Stimulated activated effector memory CD8-positive, alpha-beta T cell treated with anti-CD3 and anti-CD28 coated beads, Interleukin-12 subunit alpha, Interleukin-12 subunit beta, amount 100 ng/mL, for 72 hours (primary cell): ENCODE measurements around the gene ARRDC5.
"Not testable (repeated sequence)": the region's sequence is repeated elsewhere in the genome, so short reads cannot be mapped to it uniquely, and the experiment has no call there.

Experiments used
- ATAC-seq: fragments of 150-1000 bp; cut with Tn5 transposase; 2 replicates; pipeline ENCODE4 v1.10.0; 2021
- DNase-seq, 2 donors: peaks; one replicate each; pipeline ENCODE4 v3.0.0; 2021 to 2022; ENCODE audit warnings: low spot score in 2 of 2
- H3K27ac Mint-ChIP-seq: one replicate; pipeline ENCODE4 v1.8.0; 2022; ENCODE audit warnings: mild to moderate bottlenecking, mixed read lengths
- H3K36me3 Mint-ChIP-seq: one replicate; pipeline ENCODE4 v1.8.0; 2022; ENCODE audit warnings: mild to moderate bottlenecking, mixed read lengths
- H3K4me1 Mint-ChIP-seq: one replicate; pipeline ENCODE4 v1.8.0; 2022; ENCODE audit warnings: mixed read lengths
- H3K4me3 Mint-ChIP-seq: one replicate; pipeline ENCODE4 v1.8.0; 2022; ENCODE audit warnings: mild to moderate bottlenecking, mixed read lengths
- H3K9me3 Mint-ChIP-seq: one replicate; pipeline ENCODE4 v1.8.0; 2022; ENCODE audit warnings: mixed read lengths

Gene ARRDC5

DNA sequence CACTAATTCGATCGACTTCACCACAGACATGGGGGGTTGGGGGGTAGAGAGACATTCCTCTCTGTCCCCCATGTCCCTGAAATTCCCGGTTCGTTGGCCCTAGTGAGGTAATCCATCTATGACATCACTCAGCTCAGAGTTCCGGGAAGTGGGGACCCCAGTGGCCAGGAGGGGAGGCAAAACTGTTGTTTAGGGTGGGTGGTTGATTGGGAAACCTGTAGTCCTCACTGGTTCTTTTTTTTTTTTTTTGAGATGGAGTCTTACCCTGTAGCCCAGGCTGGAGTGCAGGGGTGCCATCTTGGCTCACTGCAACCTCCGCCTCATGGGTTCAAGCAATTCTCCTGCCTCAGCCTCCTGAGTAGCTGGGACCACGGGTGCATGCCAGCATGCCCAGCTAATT is at the start of gene ARRDC5:
Gene ARRDC5, minus strand, starts transcription at position 101 of the 400 bp plus-strand sequence. Its CDS starts 71 bp downstream, at position 30.
- no peak for ATAC-seq
- H3K4me1 Mint-ChIP-seq = peaks cover 7% of the 10 kb centered on the region
- H3K9me3 Mint-ChIP-seq = no peaks in the 10 kb centered on the region
- H3K4me3 Mint-ChIP-seq = no peak within 1 kb of the TSS
- H3K36me3 Mint-ChIP-seq = peaks cover 6% of the 10 kb centered on the region
- DNase-seq = no peak
- H3K27ac Mint-ChIP-seq = peak within 1 kb of the TSS; percentile 43

DNA sequence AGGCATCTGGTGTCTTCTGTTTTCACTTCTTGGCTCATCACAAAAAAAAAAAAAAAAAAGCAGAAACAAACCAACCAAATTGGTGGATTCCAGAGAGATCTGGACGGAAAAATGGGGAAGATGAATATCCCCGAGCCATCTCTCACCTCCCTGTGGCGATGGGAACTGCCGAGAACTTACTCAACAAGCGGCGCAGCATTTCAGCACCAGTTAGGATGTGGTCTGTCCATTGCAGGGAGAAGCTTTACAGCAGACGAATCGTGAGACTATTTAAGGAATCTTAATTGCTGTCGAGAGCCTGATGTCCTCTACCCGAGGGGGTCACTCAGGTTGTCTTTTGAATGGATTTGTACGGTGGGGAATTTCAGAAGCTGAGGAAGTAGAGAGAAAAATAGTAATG is 49.0 kb upstream of the ARRDC5 start:
- Mint-ChIP-seq H3K27ac (no peak overlapping the region), H3K36me3 (peaks cover 100% of the 10 kb centered on the region), H3K4me3 (no peak overlapping the region), H3K9me3 (no peaks in the 10 kb centered on the region), H3K4me1 (peaks cover 5% of the 10 kb centered on the region)
- DNase-seq = no peak
- no peak for ATAC-seq

GRCh38 chr19:4950650-4951049 is 48.0 kb upstream of the ARRDC5 start:
- not testable (repeated sequence) for H3K4me3 Mint-ChIP-seq, H3K27ac Mint-ChIP-seq, ATAC-seq, DNase-seq, H3K9me3 Mint-ChIP-seq, H3K4me1 Mint-ChIP-seq
- H3K36me3 Mint-ChIP-seq = peaks cover 100% of the 10 kb centered on the region

GRCh38 chr19:4941638-4942169 is 39.0 kb upstream of the ARRDC5 start:
- not testable (repeated sequence) for H3K4me3 Mint-ChIP-seq, ATAC-seq
- peaks cover 99% of the 10 kb centered on the region for H3K36me3 Mint-ChIP-seq

GRCh38 chr19:4939466-4939865 is 36.8 kb upstream of the ARRDC5 start:
- DNase-seq (no peak), ATAC-seq (no peak)
- Mint-ChIP-seq H3K9me3 (no peaks in the 10 kb centered on the region), H3K27ac (no peak overlapping the region), H3K4me3 (no peak overlapping the region), H3K36me3 (peaks cover 99% of the 10 kb centered on the region), H3K4me1 (no peaks in the 10 kb centered on the region)

More at GRCh38 chr19:4941638-4942169, 39.0 kb upstream of the ARRDC5 start:
- DNase-seq, H3K9me3 Mint-ChIP-seq, H3K27ac Mint-ChIP-seq, H3K4me1 Mint-ChIP-seq: not testable (repeated sequence)

- not testable (repeated sequence) for H3K4me3 Mint-ChIP-seq, H3K27ac Mint-ChIP-seq
These were observed 35.8 kb upstream of the ARRDC5 start for GRCh38 chr19:4938461-4938860.

GRCh38 chr19:4937060-4937459 is 34.4 kb upstream of the ARRDC5 start:
- Mint-ChIP-seq H3K9me3 (no peaks in the 10 kb centered on the region), H3K36me3 (peaks cover 100% of the 10 kb centered on the region)

More at GRCh38 chr19:4938461-4938860, 35.8 kb upstream of the ARRDC5 start:
- peaks cover 99% of the 10 kb centered on the region for H3K36me3 Mint-ChIP-seq
- not testable (repeated sequence) for H3K4me1 Mint-ChIP-seq, ATAC-seq, H3K9me3 Mint-ChIP-seq, DNase-seq

GRCh38 chr19:4935444-4935843 is 32.7 kb upstream of the ARRDC5 start:
- Mint-ChIP-seq H3K4me1 (no peaks in the 10 kb centered on the region), H3K27ac (no peak overlapping the region), H3K9me3 (no peaks in the 10 kb centered on the region), H3K36me3 (peaks cover 100% of the 10 kb centered on the region), H3K4me3 (no peak overlapping the region)
- DNase-seq (no peak), ATAC-seq (no peak)

More at GRCh38 chr19:4937060-4937459, 34.4 kb upstream of the ARRDC5 start:
- no peaks in the 10 kb centered on the region for H3K4me1 Mint-ChIP-seq
- no peak overlapping the region for H3K4me3 Mint-ChIP-seq
- no peak overlapping the region for H3K27ac Mint-ChIP-seq
- ATAC-seq (no peak), DNase-seq (no peak)

DNA sequence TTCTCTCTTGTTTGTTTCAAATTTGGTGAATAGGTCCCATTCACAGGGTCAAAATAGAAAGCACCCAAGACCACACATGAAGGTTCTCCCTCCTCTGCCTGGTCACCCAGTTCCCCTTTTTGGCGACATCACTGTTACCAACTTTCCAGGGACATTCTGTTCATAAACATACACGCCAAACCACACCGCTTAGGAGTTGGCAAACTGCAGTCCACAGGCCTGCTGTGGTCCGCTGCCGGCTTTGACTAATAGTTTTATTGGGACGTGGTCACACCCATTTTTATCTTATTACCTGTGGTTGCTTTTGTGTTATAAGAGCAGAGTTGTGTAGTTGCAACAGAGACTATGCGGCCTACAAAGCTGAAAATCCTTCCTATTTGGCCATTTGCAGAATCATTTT is 30.8 kb upstream of the ARRDC5 start:
- H3K9me3 Mint-ChIP-seq = no peaks in the 10 kb centered on the region
- peaks cover 97% of the 10 kb centered on the region for H3K36me3 Mint-ChIP-seq
- H3K27ac Mint-ChIP-seq = no peak overlapping the region
- DNase-seq = no peak
- no peak for ATAC-seq
- no peaks in the 10 kb centered on the region for H3K4me1 Mint-ChIP-seq
- H3K4me3 Mint-ChIP-seq = no peak overlapping the region

DNA sequence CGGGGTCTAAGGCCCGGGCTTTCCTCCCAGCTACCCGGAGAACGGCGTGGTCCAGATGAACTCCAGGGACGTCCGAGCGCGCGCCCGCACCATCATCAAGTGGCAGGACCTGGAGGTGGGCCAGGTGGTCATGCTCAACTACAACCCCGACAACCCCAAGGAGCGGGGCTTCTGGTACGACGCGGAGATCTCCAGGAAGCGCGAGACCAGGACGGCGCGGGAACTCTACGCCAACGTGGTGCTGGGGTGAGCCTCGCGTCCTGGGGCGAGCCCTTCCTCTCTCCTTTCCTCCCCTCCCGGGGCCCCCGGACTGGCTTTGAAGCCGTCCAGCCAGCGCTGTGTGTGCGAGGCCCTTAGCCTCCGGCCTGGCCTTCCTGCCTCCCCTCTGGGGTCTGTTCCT is 30.0 kb upstream of the ARRDC5 start:
- no peak overlapping the region for H3K4me3 Mint-ChIP-seq
- ATAC-seq (no peak), DNase-seq (no peak)
- peaks cover 94% of the 10 kb centered on the region for H3K36me3 Mint-ChIP-seq
- no peaks in the 10 kb centered on the region for H3K4me1 Mint-ChIP-seq
- no peaks in the 10 kb centered on the region for H3K9me3 Mint-ChIP-seq
- H3K27ac Mint-ChIP-seq = no peak overlapping the region

- DNase-seq (no peak), ATAC-seq (no peak)
- Mint-ChIP-seq H3K36me3 (peaks cover 93% of the 10 kb centered on the region), H3K4me1 (no peaks in the 10 kb centered on the region), H3K27ac (no peak overlapping the region), H3K4me3 (no peak overlapping the region), H3K9me3 (no peaks in the 10 kb centered on the region)
These were observed 28.0 kb upstream of the ARRDC5 start for GRCh38 chr19:4930664-4931063.

- Mint-ChIP-seq H3K36me3 (peaks cover 92% of the 10 kb centered on the region), H3K9me3 (no peaks in the 10 kb centered on the region), H3K27ac (no peak overlapping the region), H3K4me1 (no peaks in the 10 kb centered on the region), H3K4me3 (no peak overlapping the region)
- ATAC-seq = no peak
- no peak for DNase-seq
These were observed 26.5 kb upstream of the ARRDC5 start for GRCh38 chr19:4929186-4929585.

DNA sequence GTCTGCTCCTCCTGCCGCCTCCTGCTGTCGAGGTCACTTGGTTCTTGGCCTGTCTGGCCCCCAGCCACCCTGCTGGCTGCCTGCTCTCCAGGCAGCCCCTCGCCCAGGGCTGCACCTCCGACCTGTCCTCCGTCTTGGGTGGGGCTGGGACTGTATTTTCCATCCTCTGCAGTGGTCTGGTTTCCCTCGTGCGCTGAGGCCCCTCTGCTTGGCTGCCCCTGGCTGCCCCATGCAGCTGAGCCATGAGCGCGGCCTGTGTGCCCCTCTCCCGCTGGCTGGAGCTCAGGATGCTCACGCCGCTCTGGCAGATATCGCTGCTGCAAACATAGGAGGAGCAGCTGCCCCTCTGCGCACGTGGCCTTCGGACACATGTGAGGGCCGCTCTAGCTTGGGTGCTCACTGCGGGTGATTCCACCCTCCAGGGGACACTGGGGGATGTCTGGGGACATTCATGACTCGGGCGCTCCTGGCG is 20.6 kb upstream of the ARRDC5 start:
- H3K4me3 Mint-ChIP-seq = no peak overlapping the region
- no peak overlapping the region for H3K27ac Mint-ChIP-seq
- no peaks in the 10 kb centered on the region for H3K4me1 Mint-ChIP-seq
- peaks cover 93% of the 10 kb centered on the region for H3K36me3 Mint-ChIP-seq
- H3K9me3 Mint-ChIP-seq = no peaks in the 10 kb centered on the region
- ATAC-seq = no peak
- DNase-seq = no peak

GRCh38 chr19:4922530-4923275 is 20.0 kb upstream of the ARRDC5 start:
- Mint-ChIP-seq H3K27ac (no peak overlapping the region), H3K4me3 (no peak overlapping the region), H3K9me3 (no peaks in the 10 kb centered on the region), H3K4me1 (no peaks in the 10 kb centered on the region), H3K36me3 (peaks cover 94% of the 10 kb centered on the region)
- DNase-seq = no peak
- no peak for ATAC-seq

DNA sequence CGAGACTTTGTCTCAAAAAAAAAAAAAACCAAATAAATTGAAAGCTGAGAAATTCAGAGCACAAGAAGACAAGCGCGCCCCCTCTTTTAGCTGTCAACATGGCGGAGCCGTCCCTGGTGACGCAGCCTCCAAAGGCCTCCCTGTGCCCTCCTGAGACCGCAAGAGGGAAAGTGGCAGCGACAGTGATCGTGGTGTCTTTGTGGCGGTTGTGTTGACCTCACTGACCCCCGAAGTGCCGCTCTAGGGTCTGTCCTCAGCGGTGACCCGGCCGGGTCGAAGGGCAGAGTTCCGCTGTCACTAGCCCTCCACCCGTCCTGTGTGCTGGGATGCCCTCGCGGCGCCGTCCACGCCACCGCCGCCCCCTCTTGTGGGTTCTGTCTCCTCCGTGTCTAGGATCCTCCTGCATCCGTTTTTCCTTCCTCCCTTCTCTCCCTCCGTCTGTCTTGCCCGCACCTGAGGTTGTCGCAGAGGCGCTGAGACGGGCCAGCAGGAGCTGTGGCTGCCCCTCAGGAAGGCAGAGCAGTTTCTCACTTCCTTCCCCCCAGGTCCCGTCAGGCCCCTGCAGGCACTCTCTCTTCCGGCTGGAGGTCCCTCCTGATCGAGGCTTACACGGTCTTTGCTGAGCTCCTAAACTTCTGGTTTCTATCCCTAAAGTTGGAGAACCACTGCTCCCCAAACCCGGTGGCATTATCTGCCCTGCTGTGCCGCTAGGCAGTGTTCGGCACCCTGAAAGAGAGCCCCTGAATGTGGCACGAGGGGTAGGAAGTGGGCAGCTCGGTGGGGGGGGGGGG is 13.8 kb upstream of the ARRDC5 start:
- no peaks in the 10 kb centered on the region for H3K9me3 Mint-ChIP-seq
- DNase-seq (peak; percentile 11 to 78), ATAC-seq (peak; percentile 9)
- H3K4me3 Mint-ChIP-seq = peak overlapping the region; percentile 99
- H3K36me3 Mint-ChIP-seq = peaks cover 100% of the 10 kb centered on the region
- H3K4me1 Mint-ChIP-seq = peaks cover 53% of the 10 kb centered on the region
- peak overlapping the region; percentile 98 for H3K27ac Mint-ChIP-seq
